Keratinocyte (primary cell): ENCODE results near the gene SYT9. TPM values are rescaled to one million over a fixed set of nuclear protein-coding genes. Genes with fewer than 3 reads are reported as not detected.

Experiments
- DNase-seq: peaks from one replicate; pipeline ENCODE4 v3.0.0-alpha.2; 2011; ENCODE audit warnings: low read depth, missing footprints, low spot score
- FAIRE-seq: peaks from 2 replicates; lab custom pipeline; 2011; peaks lifted over from hg19 to GRCh38; lab: Jason Lieb, UNC
- H2AFZ ChIP-seq: 2 replicates; pipeline ENCODE4 v1.6.0; 2012; ENCODE audit warnings: low read length, control low read depth, inconsistent platforms; ENCODE audit not compliant: control insufficient read depth
- H3K27ac ChIP-seq: 2 replicates; pipeline ENCODE4 v1.5.1; 2011; ENCODE audit warnings: low read length; ENCODE audit not compliant: control insufficient read depth, insufficient read depth
- H3K27me3 ChIP-seq: 3 replicates; pipeline ENCODE4 v1.6.0; 2011; ENCODE audit warnings: low read length; ENCODE audit not compliant: control insufficient read depth, insufficient read depth; ENCODE audit errors: extremely low read depth
- H3K36me3 ChIP-seq, 2 experiments: 2 replicates in 1 of 2; 3 replicates in 1 of 2; pipeline ENCODE4 v1.5.1; 2011; ENCODE audit warnings: low read length in 2 of 2, mild to moderate bottlenecking in 1 of 2; ENCODE audit not compliant: control insufficient read depth in 2 of 2, insufficient read depth in 2 of 2; ENCODE audit errors: extremely low read depth in 1 of 2
- H3K4me1 ChIP-seq: 3 replicates; pipeline ENCODE4 v1.5.1; 2011; ENCODE audit warnings: low read length; ENCODE audit not compliant: control insufficient read depth, insufficient read depth; ENCODE audit errors: extremely low read depth
- H3K4me2 ChIP-seq: 3 replicates; pipeline ENCODE4 v1.6.0; 2011; ENCODE audit warnings: low read depth, low read length; ENCODE audit not compliant: control insufficient read depth, insufficient read depth; ENCODE audit errors: extremely low read depth
- H3K4me3 ChIP-seq, 3 experiments: fragments of 200-600 bp in 1 of 3; sonication (generic) in 1 of 3; 2 replicates in 2 of 3; 3 replicates in 1 of 3; pipeline ENCODE4 v1.5.1; 2011 to 2016; ENCODE audit warnings: low read length in 3 of 3, mild to moderate bottlenecking in 3 of 3, control low read depth in 2 of 3, inconsistent platforms in 1 of 3, low read depth in 1 of 3, mixed read lengths in 1 of 3, mixed run types in 1 of 3, moderate library complexity in 1 of 3; ENCODE audit not compliant: control insufficient read depth in 2 of 3, insufficient read depth in 2 of 3; ENCODE audit errors: extremely low read depth in 1 of 3
- H3K79me2 ChIP-seq: 2 replicates; pipeline ENCODE4 v1.6.0; 2012; ENCODE audit warnings: low read length; ENCODE audit not compliant: control insufficient read depth, insufficient read depth
- H3K9ac ChIP-seq: 3 replicates; pipeline ENCODE4 v1.6.0; 2011; ENCODE audit warnings: low read length; ENCODE audit not compliant: control insufficient read depth, insufficient read depth; ENCODE audit errors: extremely low read depth
- H3K9me1 ChIP-seq: 3 replicates; pipeline ENCODE4 v1.6.0; 2011; ENCODE audit warnings: low read length; ENCODE audit not compliant: control insufficient read depth, insufficient read depth; ENCODE audit errors: extremely low read depth
- H3K9me3 ChIP-seq: 2 replicates; pipeline ENCODE4 v1.5.1; 2012; ENCODE audit warnings: low read depth, low read length; ENCODE audit not compliant: control insufficient read depth
- H4K20me1 ChIP-seq: 3 replicates; pipeline ENCODE4 v1.6.0; 2011; ENCODE audit warnings: low read length; ENCODE audit not compliant: control insufficient read depth, insufficient read depth; ENCODE audit errors: extremely low read depth
- EZH2 ChIP-seq: IDR thresholded peaks from one replicate; pipeline ENCODE4 v1.6.1; 2012; ENCODE audit warnings: inconsistent platforms, mild to moderate bottlenecking, low read length, moderate library complexity
- dilution Hi-C: fragments of 300-500 bp; cut with MboI; formaldehyde crosslinking; loops from one replicate; pipeline ENCODE4 v1.7.0; 2020; ENCODE audit warnings: low sequenced_read_pairs; ENCODE audit not compliant: extremely low pct_ligation_motif_present
- polyA plus RNA-seq, 5 experiments: library from polyadenylated mRNA; depleted of rRNA in 3 of 5; stranded (reverse) in 3 of 5; stranded (forward) in 1 of 5; unstranded in 1 of 5; fragments of >200 nt; gene quantifications; 1 replicate in 1 of 5; 2 replicates in 3 of 5; 3 replicates in 1 of 5; pipeline versions ENCODE4 v1.2.1 to v1.2.3, GENCODE V29; 2011 to 2012; ENCODE audit warnings: missing spikeins in 2 of 5, low read depth in 1 of 5, low replicate concordance in 1 of 5
- TF ChIP-seq, protein P1 (sequence below), 3 experiments: IDR thresholded peaks in 1 of 3; conservative IDR thresholded peaks in 1 of 3; optimal IDR thresholded peaks in 1 of 3; 2 replicates in 2 of 3; 3 replicates in 1 of 3; pipeline versions ENCODE3 to v1.5.1; 2011; ENCODE audit warnings: low read length in 3 of 3, mild to moderate bottlenecking in 3 of 3, moderate library complexity in 2 of 3, control low read depth in 1 of 3, inconsistent platforms in 1 of 3; ENCODE audit not compliant: insufficient read depth in 2 of 3; ENCODE audit errors: extremely low read depth in 1 of 3

SYT9 gene
- polyA plus RNA-seq, 1 donor (not counting 4 experiments of a cell fraction or from before 2014, with no cell fraction given): not detected

DNA sequence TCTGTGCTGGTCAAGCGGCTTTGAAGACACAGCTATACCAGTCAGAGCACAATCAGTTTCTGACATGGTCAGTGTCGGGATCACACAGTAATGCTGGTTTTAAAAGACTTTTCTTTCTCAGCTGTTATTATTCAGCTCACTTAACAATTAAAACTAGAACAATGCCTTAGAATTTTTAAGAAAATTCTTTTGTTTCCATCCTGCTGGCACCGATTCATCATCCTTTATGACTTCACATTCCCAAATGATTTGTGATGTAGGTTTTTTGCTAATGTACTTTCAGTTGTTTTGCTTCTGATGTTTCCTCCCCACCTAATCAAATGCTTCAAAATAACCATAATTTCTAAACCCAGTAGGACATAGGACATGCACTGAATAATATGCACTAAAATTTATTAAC is 199.1 kb downstream of the SYT9 start:
- no peaks in the 10 kb centered on the region for H3K9me3 ChIP-seq
- H3K9ac ChIP-seq: no peak overlapping the region
- no peak overlapping the region for H3K4me3 ChIP-seq
- no peaks in the 10 kb centered on the region for H3K79me2 ChIP-seq
- no peaks in the 10 kb centered on the region for H3K36me3 ChIP-seq
- TF ChIP-seq, protein P1, sequence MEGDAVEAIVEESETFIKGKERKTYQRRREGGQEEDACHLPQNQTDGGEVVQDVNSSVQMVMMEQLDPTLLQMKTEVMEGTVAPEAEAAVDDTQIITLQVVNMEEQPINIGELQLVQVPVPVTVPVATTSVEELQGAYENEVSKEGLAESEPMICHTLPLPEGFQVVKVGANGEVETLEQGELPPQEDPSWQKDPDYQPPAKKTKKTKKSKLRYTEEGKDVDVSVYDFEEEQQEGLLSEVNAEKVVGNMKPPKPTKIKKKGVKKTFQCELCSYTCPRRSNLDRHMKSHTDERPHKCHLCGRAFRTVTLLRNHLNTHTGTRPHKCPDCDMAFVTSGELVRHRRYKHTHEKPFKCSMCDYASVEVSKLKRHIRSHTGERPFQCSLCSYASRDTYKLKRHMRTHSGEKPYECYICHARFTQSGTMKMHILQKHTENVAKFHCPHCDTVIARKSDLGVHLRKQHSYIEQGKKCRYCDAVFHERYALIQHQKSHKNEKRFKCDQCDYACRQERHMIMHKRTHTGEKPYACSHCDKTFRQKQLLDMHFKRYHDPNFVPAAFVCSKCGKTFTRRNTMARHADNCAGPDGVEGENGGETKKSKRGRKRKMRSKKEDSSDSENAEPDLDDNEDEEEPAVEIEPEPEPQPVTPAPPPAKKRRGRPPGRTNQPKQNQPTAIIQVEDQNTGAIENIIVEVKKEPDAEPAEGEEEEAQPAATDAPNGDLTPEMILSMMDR (optimal IDR thresholded peaks at IDR 0.05 in 1 of 3, IDR thresholded peaks at IDR 0.05 in 1 of 3, conservative IDR thresholded peaks at IDR 0.05 in 1 of 3; ENCODE audit: extremely low read depth in 1 of 3, insufficient read depth in 2 of 3, low read length in 3 of 3): no peak
- TF ChIP-seq EZH2: no peak
- FAIRE-seq (no peak), DNase-seq (no peak)
- no peaks in the 10 kb centered on the region for H4K20me1 ChIP-seq
- H2AFZ ChIP-seq: no peak overlapping the region
- no peak overlapping the region for H3K4me2 ChIP-seq
- no peaks in the 10 kb centered on the region for H3K9me1 ChIP-seq
- H3K4me1 ChIP-seq: no peaks in the 10 kb centered on the region
- H3K27ac ChIP-seq: no peak overlapping the region
- H3K27me3 ChIP-seq: no peaks in the 10 kb centered on the region
- dilution Hi-C loops: no loop called here

DNA sequence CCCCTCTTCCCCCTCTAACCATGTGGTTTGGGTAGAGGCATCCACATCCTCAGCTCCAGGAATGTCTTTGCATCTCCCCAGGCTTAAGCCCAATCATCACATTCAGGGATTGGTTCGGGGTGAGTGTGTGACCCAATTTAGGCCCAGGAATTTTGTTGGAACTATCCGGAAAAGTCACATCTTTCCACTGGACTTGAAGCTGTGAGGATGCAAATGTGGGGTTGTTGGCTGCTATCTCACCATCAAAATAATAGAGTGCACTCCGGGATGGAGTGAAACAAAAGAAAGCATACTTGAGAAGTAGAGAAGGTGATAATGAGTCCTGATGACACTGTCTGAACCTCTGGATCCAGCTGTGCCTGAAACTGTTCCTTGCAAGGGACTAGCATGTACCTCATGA is 199.8 kb downstream of the SYT9 start:
- Histone ChIP-seq H4K20me1 (no peaks in the 10 kb centered on the region), H3K27me3 (no peaks in the 10 kb centered on the region), H3K36me3 (no peaks in the 10 kb centered on the region), H3K27ac (no peak overlapping the region), H3K4me3 (no peak overlapping the region), H3K4me1 (no peaks in the 10 kb centered on the region), H3K9me1 (no peaks in the 10 kb centered on the region), H3K4me2 (no peak overlapping the region), H3K9ac (no peak overlapping the region), H2AFZ (no peak overlapping the region), H3K79me2 (no peaks in the 10 kb centered on the region), H3K9me3 (no peaks in the 10 kb centered on the region)
- no peak for DNase-seq
- FAIRE-seq: no peak
- TF ChIP-seq, protein P1 (optimal IDR thresholded peaks at IDR 0.05 in 1 of 3, IDR thresholded peaks at IDR 0.05 in 1 of 3, conservative IDR thresholded peaks at IDR 0.05 in 1 of 3; ENCODE audit: extremely low read depth in 1 of 3, insufficient read depth in 2 of 3, low read length in 3 of 3): no peak
- no peak for TF ChIP-seq EZH2
- dilution Hi-C loops: no loop called here
